ENCODE measurements around the gene PCSK6. TPM values are rescaled to one million over a fixed set of nuclear protein-coding genes. Genes with fewer than 3 reads are reported as not detected.

The PCSK6 gene
- total and polyA plus RNA-seq, 9 donors = 3.8 to 26.0 (median 13.0) TPM

DNA sequence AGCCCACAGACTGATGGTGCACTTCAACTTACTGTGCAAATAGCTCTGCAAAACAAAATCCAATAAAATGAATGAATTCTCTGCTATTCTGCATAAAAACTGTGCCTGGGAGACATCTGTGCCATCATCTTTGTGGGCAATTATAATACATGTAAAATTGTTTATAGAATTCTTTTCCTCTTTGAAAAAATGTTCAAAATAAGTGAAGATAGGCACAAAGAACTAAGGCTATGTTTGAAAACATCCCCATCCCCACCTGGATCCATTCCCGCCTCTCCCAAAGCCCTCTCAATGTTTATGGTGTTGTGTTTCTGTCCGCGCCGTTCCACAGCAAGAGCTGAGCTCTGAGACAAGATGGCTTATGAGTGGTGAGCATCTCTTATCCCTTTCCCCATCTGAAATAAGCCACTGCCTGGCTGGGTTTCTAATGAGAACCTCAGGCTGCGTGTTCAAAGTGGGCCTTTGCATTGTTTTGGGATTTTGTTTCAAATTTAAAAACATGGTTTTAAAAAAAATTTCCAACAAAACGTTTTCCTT, 172.1 kb downstream of the PCSK6 start:
- 25 to 64% (median 47%) methylated on average over 6 of the region's 6 CpGs for WGBS, 3 donors
- H3K4me3 ChIP-seq = no peak overlapping the region
- intact Hi-C loops (cut with DNase I) = no loop called here
- no peak overlapping the region for H3K27ac ChIP-seq
- no peaks in the 10 kb centered on the region for H3K9me3 ChIP-seq
- no peaks in the 10 kb centered on the region for H3K36me3 ChIP-seq
- H3K4me1 ChIP-seq (ENCODE audit: insufficient read depth) = peaks cover 1% of the 10 kb centered on the region
- TF ChIP-seq, protein P1, sequence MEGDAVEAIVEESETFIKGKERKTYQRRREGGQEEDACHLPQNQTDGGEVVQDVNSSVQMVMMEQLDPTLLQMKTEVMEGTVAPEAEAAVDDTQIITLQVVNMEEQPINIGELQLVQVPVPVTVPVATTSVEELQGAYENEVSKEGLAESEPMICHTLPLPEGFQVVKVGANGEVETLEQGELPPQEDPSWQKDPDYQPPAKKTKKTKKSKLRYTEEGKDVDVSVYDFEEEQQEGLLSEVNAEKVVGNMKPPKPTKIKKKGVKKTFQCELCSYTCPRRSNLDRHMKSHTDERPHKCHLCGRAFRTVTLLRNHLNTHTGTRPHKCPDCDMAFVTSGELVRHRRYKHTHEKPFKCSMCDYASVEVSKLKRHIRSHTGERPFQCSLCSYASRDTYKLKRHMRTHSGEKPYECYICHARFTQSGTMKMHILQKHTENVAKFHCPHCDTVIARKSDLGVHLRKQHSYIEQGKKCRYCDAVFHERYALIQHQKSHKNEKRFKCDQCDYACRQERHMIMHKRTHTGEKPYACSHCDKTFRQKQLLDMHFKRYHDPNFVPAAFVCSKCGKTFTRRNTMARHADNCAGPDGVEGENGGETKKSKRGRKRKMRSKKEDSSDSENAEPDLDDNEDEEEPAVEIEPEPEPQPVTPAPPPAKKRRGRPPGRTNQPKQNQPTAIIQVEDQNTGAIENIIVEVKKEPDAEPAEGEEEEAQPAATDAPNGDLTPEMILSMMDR (IDR thresholded peaks at IDR 0.05) = no peak
- TF ChIP-seq POLR2A (IDR thresholded peaks at IDR 0.05) (no peak), EP300 (IDR thresholded peaks at IDR 0.05) (no peak)
- no peak for DNase-seq
- no peaks in the 10 kb centered on the region for H3K27me3 ChIP-seq

DNA sequence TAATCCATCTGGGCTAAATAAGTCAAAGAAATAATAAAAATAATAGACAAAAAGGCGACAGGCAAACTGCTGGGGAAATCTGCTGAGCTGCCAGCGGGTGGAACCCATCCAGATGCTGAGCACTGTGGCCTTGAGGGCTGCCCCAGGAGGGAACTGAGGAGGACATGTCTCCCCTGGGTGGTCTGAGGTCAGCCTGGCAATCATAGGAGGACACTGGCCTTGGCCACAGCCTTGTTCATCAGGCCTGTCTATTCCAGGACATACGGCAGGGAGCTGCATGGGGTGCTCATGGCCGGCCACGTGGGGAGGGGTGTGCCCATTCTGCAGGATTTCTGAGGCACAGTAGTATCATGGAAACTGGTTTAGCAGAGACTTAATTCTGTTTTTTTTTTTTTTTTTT, 173.0 kb downstream of the PCSK6 start:
- intact Hi-C loops (cut with DNase I) = no loop called here
- H3K27ac ChIP-seq = no peak overlapping the region
- no peaks in the 10 kb centered on the region for H3K36me3 ChIP-seq
- no peaks in the 10 kb centered on the region for H3K9me3 ChIP-seq
- H3K27me3 ChIP-seq = no peaks in the 10 kb centered on the region
- no peak overlapping the region for H3K4me3 ChIP-seq
- H3K4me1 ChIP-seq (ENCODE audit: insufficient read depth) = peaks cover 1% of the 10 kb centered on the region
- 30 to 59% (median 56%) methylated on average over 5 of the region's 5 CpGs for WGBS, 3 donors
- TF ChIP-seq POLR2A (IDR thresholded peaks at IDR 0.05) = no peak
- no peak for TF ChIP-seq EP300 (IDR thresholded peaks at IDR 0.05)
- no peak for DNase-seq

DNA sequence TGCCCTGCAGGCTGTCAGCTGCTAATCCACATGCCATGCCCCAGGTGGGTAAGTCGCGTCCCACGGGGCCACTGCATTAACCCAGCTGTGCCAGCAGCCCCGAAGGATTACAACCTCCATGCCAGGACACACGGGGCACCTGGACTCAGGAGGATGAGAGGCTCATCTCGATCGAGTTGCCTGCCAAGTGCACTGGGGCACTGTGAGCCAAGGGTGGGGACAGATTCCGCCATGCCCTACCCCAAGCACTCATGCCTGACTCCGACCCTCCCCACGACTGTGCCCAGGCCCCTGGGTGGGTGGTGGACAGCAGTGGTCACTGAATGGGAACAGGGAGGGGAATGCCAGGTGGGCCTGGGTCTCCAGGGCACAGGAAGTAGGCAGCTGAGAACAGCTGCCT, 173.8 kb downstream of the PCSK6 start:
- no peak overlapping the region for H3K27ac ChIP-seq
- H3K9me3 ChIP-seq = no peaks in the 10 kb centered on the region
- intact Hi-C loops (cut with DNase I) = no loop called here
- DNase-seq = no peak
- H3K4me3 ChIP-seq = no peak overlapping the region
- H3K36me3 ChIP-seq = no peaks in the 10 kb centered on the region
- no peak for TF ChIP-seq EP300 (IDR thresholded peaks at IDR 0.05)
- TF ChIP-seq, protein P1 (IDR thresholded peaks at IDR 0.05) = no peak
- TF ChIP-seq POLR2A (IDR thresholded peaks at IDR 0.05) = no peak
- WGBS, 3 donors = 83 to 92% (median 90%) methylated on average over 10 of the region's 10 CpGs
- peaks cover 1% of the 10 kb centered on the region for H3K4me1 ChIP-seq (ENCODE audit: insufficient read depth)
- H3K27me3 ChIP-seq = no peaks in the 10 kb centered on the region

DNA sequence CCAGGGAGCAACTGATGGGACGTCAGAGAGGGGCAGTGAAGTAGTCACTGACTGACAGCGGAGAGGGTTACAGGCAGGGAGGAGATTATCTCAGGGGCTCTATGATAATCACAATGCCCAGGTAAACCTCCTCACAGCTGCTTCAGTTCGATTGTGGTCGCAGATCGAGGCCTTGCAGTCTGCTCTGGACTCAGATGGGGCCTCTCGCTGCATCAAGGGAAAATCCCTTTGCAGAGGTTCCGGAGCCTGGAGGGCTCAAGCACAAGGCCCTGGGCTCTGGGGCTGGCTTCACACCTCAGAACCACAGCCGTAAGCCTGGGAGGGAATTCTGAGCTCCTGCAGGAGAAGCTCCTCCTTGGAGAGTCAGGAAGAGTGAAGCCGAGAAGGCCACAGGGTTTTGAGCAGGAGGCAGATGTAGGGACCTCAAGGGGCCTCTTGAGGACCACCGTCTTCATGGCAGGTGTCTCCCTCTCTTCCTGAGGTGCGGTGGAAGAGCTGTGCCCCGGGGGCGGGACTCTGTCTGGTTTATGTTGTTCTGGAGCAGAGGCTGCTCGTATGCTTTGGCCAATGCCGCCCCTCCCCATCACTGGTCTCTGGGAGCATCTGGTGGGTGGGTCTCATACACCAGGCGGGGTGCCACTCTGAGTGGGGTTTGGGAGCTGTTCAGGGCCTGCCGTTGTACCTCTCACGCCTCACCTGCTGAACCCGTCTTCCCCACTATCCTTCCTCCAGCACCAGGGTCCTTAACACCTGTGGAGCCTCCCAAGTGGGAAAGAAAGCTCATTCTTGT, 175.0 kb downstream of the PCSK6 start:
- Histone ChIP-seq H3K36me3 (no peaks in the 10 kb centered on the region), H3K9me3 (no peaks in the 10 kb centered on the region), H3K4me1 (ENCODE audit: insufficient read depth) (peaks cover 1% of the 10 kb centered on the region), H3K27me3 (no peaks in the 10 kb centered on the region), H3K27ac (no peak overlapping the region), H3K4me3 (no peak overlapping the region)
- WGBS, 3 donors = 85 to 90% (median 89%) methylated on average over 19 of the region's 19 CpGs
- DNase-seq = no peak
- intact Hi-C loops (cut with DNase I) = no loop called here
- TF ChIP-seq POLR2A (IDR thresholded peaks at IDR 0.05) = no peak
- TF ChIP-seq, protein P1 (IDR thresholded peaks at IDR 0.05) = no peak
- no peak for TF ChIP-seq EP300 (IDR thresholded peaks at IDR 0.05)
